Measurements from ENCODE around the gene SLC7A6. TPM values are rescaled to one million over a fixed set of nuclear protein-coding genes. Genes with fewer than 3 reads are reported as not detected.
A peak's percentile ranks its signal among the peaks of the same experiment; 100 is the strongest.

SLC7A6 gene
- total and polyA plus RNA-seq, 8 donors, result 2.9 to 66.1 (median 12.1) TPM

DNA sequence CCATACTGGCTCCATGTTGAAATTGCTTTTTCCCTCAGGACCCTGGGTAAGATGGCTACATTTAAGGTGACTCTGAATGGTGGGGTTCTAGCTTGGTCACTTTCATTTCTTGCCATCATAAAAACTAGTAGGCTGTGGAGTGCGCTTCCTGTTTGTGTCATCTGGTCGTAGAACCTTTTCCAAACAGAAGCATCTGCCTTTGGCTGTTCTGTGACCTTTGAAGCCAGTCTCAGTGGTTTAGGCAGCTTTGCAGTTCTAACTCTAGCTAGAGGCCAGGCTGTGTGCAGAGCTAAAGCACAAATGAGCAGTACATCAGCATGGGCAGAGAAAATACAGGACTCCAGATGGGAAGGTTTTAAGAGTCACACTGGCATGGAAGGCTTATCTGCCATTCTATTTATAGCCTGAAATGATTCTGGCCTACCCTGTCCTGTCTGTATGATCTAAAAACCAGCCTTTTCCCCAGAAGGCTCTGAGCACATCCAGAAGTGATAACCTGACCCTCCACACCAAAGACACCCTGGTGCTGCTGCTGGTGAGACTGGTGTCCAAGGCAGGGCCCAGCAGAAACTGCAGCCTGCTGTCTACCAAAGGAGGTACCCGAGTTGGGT, 37.0 kb upstream of the SLC7A6 start:
- Histone ChIP-seq H3K27me3 (no peaks in the 10 kb centered on the region), H3K9me3 (no peaks in the 10 kb centered on the region), H3K27ac (peak overlapping the region; percentile 6 to 52 (median 38)), H3K36me3 (peaks cover 23 to 59% (median 51%) of the 10 kb centered on the region in 4 donors), H3K4me1 (peaks cover 13 to 52% (median 35%) of the 10 kb centered on the region in 4 donors), H3K4me3 (no peak overlapping the region)
- DNase-seq, result peak in 1 of 2 donors; percentile 19
- WGBS, 5 donors, result 50 to 79% (median 57%) methylated on average over 3 of the region's 3 CpGs
- intact Hi-C loops (cut with DNase I; ENCODE audit: low total_unique reads), result loop anchor here (10.0 kb wide), 1 partner anchor 132 kb away; no protein-coding TSS in a partner anchor
- no peak for TF ChIP-seq POLR2A (IDR thresholded peaks at IDR 0.05)
- TF ChIP-seq, protein P1, sequence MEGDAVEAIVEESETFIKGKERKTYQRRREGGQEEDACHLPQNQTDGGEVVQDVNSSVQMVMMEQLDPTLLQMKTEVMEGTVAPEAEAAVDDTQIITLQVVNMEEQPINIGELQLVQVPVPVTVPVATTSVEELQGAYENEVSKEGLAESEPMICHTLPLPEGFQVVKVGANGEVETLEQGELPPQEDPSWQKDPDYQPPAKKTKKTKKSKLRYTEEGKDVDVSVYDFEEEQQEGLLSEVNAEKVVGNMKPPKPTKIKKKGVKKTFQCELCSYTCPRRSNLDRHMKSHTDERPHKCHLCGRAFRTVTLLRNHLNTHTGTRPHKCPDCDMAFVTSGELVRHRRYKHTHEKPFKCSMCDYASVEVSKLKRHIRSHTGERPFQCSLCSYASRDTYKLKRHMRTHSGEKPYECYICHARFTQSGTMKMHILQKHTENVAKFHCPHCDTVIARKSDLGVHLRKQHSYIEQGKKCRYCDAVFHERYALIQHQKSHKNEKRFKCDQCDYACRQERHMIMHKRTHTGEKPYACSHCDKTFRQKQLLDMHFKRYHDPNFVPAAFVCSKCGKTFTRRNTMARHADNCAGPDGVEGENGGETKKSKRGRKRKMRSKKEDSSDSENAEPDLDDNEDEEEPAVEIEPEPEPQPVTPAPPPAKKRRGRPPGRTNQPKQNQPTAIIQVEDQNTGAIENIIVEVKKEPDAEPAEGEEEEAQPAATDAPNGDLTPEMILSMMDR (IDR thresholded peaks at IDR 0.05), result no peak
- TF ChIP-seq EP300 (IDR thresholded peaks at IDR 0.05), result no peak
- TF ChIP-seq POLR2AphosphoS5 (IDR thresholded peaks at IDR 0.05), result no peak

GRCh38 chr16:68227850-68228553, 36.3 kb upstream of the SLC7A6 start:
- no peaks in the 10 kb centered on the region for H3K9me3 ChIP-seq
- H3K27me3 ChIP-seq, result no peaks in the 10 kb centered on the region
- peak in 1 of 2 donors; percentile 78 for DNase-seq
- H3K4me1 ChIP-seq, result peaks cover 13 to 52% (median 38%) of the 10 kb centered on the region in 4 donors
- peak overlapping the region; percentile 28 to 52 (median 38) for H3K27ac ChIP-seq
- WGBS, 5 donors, result 28 to 55% (median 50%) methylated on average over 2 of the region's 2 CpGs
- TF ChIP-seq, protein P1 (IDR thresholded peaks at IDR 0.05), result no peak
- no peak for TF ChIP-seq EP300 (IDR thresholded peaks at IDR 0.05)
- TF ChIP-seq POLR2A (IDR thresholded peaks at IDR 0.05), result no peak
- no peak for TF ChIP-seq POLR2AphosphoS5 (IDR thresholded peaks at IDR 0.05)
- intact Hi-C loops (cut with DNase I; ENCODE audit: low total_unique reads), result loop anchor here (10.0 kb wide), 1 partner anchor 133 kb away; no protein-coding TSS in a partner anchor
- H3K4me3 ChIP-seq, result no peak overlapping the region
- H3K36me3 ChIP-seq, result peaks cover 23 to 66% (median 56%) of the 10 kb centered on the region in 4 donors

- peaks cover 26 to 66% (median 58%) of the 10 kb centered on the region in 4 donors for H3K36me3 ChIP-seq
- H3K27me3 ChIP-seq, result no peaks in the 10 kb centered on the region
- 35 to 71% (median 54%) methylated on average over 3 of the region's 3 CpGs for WGBS, 5 donors
- TF ChIP-seq, protein P1 (IDR thresholded peaks at IDR 0.05), result no peak
- no peak for TF ChIP-seq POLR2A (IDR thresholded peaks at IDR 0.05)
- TF ChIP-seq POLR2AphosphoS5 (IDR thresholded peaks at IDR 0.05), result no peak
- TF ChIP-seq EP300 (IDR thresholded peaks at IDR 0.05), result no peak
- H3K9me3 ChIP-seq, result no peaks in the 10 kb centered on the region
- intact Hi-C loops (cut with DNase I; ENCODE audit: low total_unique reads), result loop anchor here (10.0 kb wide), 1 partner anchor 134 kb away; no protein-coding TSS in a partner anchor
- DNase-seq, result peak in 1 of 2 donors; percentile 11
- H3K4me1 ChIP-seq, result peaks cover 17 to 57% (median 42%) of the 10 kb centered on the region in 4 donors
- no peak overlapping the region for H3K4me3 ChIP-seq
- H3K27ac ChIP-seq, result peak overlapping the region in 3 of 5 donors; percentile 10 to 48 (median 19)
These were observed 35.7 kb upstream of the SLC7A6 start for GRCh38 chr16:68228652-68229051.

DNA sequence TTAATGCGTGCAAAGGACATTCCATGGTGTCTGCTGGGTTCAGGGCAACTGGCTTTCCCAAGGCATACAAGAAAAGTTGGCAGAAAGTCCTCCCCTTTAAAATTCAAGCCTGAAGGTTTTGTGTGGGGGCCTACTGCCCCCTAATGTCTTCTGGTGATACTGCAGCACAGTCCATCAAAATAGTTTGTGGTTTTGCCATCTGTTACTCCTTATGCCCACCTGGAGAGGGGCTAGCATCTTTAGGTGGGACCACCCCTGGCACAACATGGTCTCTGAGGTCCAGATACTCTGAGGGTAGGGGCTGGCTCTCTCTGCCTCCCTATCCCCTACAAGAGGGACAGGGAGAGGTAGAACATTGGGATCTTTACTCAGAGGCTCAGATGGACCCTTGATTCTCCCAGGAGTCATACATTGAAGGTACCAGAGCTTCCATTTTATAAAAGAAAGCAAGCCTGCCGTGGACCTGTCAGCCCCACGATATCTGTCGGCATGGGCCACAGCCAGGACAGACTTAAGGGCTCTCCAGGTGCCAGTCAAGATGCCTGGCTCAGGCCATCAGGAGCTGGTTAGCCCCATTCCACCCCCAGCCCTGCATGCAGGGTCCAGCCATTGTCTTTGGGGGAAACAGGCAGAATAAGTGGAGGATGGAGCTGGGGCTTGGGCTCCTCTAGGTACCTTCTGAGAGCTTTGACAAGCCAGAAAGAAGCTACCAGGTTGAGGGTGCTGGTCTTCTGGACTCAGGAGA, 34.7 kb upstream of the SLC7A6 start:
- no peak overlapping the region for H3K4me3 ChIP-seq
- DNase-seq, result peak; percentile 52 to 76
- intact Hi-C loops (cut with DNase I; ENCODE audit: low total_unique reads), result loop anchor here (10.0 kb wide), 1 partner anchor 135 kb away; no protein-coding TSS in a partner anchor
- H3K27me3 ChIP-seq, result no peaks in the 10 kb centered on the region
- peaks cover 26 to 66% (median 58%) of the 10 kb centered on the region in 4 donors for H3K36me3 ChIP-seq
- H3K4me1 ChIP-seq, result peaks cover 23 to 66% (median 49%) of the 10 kb centered on the region in 4 donors
- TF ChIP-seq POLR2AphosphoS5 (IDR thresholded peaks at IDR 0.05) (peak in 1 of 3 donors; percentile 47), EP300 (IDR thresholded peaks at IDR 0.05) (no peak), POLR2A (IDR thresholded peaks at IDR 0.05) (no peak)
- TF ChIP-seq, protein P1 (IDR thresholded peaks at IDR 0.05), result peak in 5 of 7 experiments; percentile 79 to 84 (median 81)
- peak overlapping the region in 3 of 5 donors; percentile 10 to 48 (median 19) for H3K27ac ChIP-seq
- 42 to 73% (median 51%) methylated on average over 4 of the region's 4 CpGs for WGBS, 5 donors
- H3K9me3 ChIP-seq, result no peaks in the 10 kb centered on the region

All from stomach (tissue), 9 donors.